ENCODE measurements around the gene EPHA8.

DNA sequence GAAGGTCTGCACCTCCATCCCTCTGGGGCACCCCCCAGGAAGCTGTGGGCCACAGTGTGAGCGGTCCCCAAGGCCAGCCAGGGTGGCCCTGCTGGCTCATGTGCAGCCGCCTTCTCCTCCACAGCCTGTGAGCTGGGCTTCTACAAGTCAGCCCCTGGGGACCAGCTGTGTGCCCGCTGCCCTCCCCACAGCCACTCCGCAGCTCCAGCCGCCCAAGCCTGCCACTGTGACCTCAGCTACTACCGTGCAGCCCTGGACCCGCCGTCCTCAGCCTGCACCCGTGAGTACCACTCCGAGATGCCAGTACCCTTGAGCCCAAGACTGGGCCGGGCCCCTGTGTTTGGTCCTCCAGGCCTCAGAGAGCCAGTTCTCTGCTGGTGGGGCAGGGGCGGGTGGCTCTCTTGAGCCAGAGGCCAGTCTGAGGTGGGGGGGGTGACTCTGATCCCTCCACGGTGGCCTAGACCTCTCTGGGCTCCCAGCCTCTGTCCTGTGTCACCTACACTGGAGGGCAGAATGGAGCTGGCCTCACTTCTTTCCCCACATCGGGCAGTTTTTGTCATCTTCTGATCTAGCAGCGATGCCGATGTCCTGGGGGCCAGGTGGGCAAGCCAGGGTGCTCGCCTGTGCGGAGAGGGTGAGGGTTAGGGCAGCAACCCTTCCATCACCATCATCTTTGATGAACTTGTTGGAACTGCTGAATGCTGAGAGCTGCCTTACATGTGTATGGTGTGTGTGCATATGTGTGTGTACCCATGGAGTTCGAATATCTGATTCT, 23.3 kb downstream of the EPHA8 start:
- TF ChIP-seq EZH2 (IDR thresholded peaks at IDR 0.05) = no peak
- TF ChIP-seq, protein P1, sequence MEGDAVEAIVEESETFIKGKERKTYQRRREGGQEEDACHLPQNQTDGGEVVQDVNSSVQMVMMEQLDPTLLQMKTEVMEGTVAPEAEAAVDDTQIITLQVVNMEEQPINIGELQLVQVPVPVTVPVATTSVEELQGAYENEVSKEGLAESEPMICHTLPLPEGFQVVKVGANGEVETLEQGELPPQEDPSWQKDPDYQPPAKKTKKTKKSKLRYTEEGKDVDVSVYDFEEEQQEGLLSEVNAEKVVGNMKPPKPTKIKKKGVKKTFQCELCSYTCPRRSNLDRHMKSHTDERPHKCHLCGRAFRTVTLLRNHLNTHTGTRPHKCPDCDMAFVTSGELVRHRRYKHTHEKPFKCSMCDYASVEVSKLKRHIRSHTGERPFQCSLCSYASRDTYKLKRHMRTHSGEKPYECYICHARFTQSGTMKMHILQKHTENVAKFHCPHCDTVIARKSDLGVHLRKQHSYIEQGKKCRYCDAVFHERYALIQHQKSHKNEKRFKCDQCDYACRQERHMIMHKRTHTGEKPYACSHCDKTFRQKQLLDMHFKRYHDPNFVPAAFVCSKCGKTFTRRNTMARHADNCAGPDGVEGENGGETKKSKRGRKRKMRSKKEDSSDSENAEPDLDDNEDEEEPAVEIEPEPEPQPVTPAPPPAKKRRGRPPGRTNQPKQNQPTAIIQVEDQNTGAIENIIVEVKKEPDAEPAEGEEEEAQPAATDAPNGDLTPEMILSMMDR (IDR thresholded peaks at IDR 0.05) = no peak
